SW480 (cell line): ENCODE results near the gene GOLGA3.
A peak's percentile ranks its signal among the peaks of the same experiment; 100 is the strongest.
"Not testable (repeated sequence)": the region's sequence is repeated elsewhere in the genome, so short reads cannot be mapped to it uniquely, and the experiment has no call there.

Experiments
- DNase-seq: peaks from one replicate; pipeline ENCODE4 v3.0.0-alpha.2; 2016; ENCODE audit warnings: low spot score

The GOLGA3 gene

GRCh38 chr12:132753670-132754069, 75.0 kb downstream of the GOLGA3 start:
- DNase-seq, result not testable (repeated sequence)

DNA sequence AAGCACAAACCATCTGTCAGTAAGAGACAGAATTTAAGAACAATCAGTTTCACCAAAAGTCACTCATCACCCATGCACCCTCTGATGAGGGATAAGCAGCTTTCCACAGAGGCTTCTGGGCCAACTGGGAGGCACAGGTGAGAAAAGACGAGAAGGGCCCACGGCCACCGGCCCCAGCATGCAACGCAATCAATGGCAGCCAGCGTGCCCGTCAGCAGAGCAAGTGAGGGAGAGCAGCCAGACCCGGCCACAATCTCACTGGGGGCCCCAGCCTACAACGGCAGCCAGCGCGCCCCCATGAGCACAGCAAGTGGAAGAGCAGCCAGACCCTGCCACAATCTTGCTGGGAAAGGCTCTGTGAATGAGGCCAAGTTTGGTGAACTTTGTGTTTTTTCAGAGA, 80.3 kb downstream of the GOLGA3 start:
- DNase-seq, result no peak

GRCh38 chr12:132747896-132748295, 80.8 kb downstream of the GOLGA3 start:
- no peak for DNase-seq

DNA sequence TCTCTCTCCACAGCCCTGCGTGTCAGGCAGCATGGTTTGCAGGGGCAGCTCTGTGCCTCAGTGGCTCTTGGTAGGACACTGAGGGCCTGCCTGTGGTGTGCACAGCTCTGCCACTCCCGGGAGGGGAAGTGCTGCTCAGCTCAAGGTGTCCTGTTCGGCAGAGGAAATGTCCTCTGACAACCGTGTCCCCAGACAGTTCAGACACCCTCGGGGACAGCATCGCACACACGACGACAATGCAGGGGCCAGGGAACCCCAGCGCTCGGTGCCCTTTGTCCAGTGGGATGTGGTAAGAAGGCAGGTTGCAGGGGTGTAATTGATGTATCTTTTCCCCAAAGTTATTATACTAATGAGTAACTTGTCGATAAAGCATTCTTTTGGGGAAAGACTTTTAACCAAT, 81.3 kb downstream of the GOLGA3 start:
- DNase-seq, result no peak

DNA sequence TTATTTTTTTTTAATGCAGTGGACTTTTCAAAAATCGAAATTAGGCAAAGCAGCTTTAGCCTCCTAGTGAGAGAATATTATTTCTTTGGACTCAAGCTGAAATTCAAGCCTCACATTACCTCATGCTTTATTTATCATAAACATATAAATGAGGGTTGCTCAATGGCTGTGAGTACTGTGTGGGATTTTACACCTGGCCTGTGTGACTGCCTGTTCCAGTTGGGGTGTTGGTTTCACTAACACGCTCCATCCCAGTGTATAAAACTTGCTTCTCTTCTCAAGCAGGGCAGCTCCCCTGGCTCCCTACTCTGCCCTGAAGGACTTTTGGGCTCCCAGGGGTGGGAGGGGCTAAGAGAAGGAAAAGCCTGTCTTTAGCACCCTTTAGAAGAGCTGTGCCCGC, 82.1 kb downstream of the GOLGA3 start:
- no peak for DNase-seq

GRCh38 chr12:132743831-132744230, 84.8 kb downstream of the GOLGA3 start:
- DNase-seq, result no peak

GRCh38 chr12:132741620-132742019, 87.0 kb downstream of the GOLGA3 start:
- DNase-seq, result no peak

GRCh38 chr12:132740652-132741051, 88.0 kb downstream of the GOLGA3 start:
- DNase-seq, result no peak

DNA sequence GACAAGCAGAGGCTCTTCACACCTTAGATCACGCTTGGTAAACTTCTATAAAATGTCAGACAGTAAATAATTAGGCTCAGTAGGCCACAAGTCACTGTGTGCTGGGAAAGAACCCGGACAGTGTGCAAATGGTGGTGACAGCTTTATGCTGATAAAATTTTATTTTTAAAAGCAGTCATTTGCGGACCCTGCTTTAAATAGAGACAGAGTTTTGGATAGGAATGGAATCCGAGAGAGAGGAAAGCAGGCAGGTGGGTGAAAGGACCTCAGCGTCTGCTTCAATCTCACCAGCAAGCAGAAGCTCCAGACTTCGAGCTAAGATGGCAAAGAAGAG, 88.4 kb downstream of the GOLGA3 start:
- no peak for DNase-seq

GRCh38 chr12:132739600-132740312, 88.9 kb downstream of the GOLGA3 start:
- no peak for DNase-seq

DNA sequence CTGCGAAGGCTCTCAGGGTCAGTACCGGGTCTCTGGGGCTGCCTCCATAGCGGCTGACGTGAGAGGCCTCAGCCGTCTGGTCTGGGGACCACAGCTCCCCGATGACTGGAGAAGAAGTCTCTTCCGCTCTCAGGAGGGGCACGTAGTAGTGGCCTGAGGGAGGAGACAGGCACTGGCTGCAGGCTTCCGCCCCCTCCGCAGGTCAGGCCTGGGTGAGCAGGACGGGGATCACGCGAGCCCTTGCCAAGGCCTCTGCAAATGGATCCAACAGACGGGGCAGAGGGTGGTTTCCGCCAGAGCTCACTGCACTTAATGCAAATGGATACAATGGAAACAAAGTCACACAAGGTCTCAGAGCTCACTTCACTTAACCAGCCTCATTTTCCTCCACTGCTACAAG, 91.8 kb downstream of the GOLGA3 start:
- DNase-seq, result no peak

DNA sequence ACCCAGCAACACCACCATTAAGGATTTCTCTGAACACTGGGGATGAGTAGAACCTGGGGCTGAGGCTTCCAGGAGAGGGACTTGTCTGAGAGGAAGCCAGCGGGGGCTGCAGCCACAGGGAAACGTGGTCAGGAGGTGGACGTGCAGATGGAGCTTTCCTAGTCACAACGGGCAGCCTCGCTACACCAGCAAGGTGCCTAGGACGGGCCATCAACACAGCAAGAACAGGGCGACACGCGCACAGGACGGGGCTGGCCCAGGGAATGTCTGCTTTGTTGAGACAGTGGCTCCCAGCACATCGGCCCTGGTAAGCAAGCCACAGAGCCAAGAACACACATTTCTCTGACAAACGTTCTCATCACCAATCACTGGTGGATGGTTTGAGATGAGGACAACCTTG, 92.3 kb downstream of the GOLGA3 start:
- DNase-seq, result no peak

GRCh38 chr12:132735496-132735895, 93.2 kb downstream of the GOLGA3 start:
- no peak for DNase-seq

- DNase-seq, result no peak
These were observed 94.5 kb downstream of the GOLGA3 start for GRCh38 chr12:132734206-132734605.

GRCh38 chr12:132731574-132731973, 97.1 kb downstream of the GOLGA3 start:
- DNase-seq, result no peak

DNA sequence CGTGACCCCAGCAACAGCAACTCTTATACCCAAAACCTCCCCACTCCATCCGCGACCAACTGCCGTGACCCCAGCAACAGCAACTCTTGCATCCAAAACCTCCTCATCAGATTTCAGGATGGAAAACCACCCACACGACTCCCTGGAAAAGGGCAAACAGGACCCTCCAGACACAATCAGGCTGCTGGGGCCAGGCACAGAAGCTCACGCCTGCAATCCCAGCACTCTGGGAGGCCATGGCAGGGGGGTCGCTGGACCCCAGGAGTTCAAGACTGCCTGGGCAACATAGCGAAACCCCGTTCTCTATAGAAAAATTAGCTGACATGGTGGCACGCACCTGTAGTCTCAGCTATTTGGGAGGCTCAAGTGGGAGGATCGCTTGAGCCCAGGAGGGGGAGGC, 98.3 kb downstream of the GOLGA3 start:
- DNase-seq, result no peak

- DNase-seq, result peak; percentile 17
These were observed 98.9 kb downstream of the GOLGA3 start for GRCh38 chr12:132729541-132730320.

DNA sequence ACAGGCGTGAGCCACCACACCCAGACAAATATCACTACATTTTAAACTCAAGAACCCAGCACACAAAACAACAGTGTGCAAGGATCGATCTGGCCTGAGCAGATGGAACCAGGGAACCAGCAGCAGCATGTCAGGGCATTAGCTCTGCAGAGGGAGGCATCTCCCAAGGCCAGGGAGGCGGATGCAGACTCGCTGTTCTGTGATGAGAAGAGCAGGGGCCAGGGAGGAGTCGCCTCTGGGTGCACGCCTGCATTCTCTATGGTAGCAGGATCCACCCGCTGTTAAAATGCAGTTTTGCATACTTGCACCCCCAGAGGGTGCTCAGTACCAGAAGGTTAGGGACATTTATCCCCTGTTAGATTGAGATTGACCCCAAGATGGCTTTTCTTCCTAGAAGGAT, 100.2 kb downstream of the GOLGA3 start:
- no peak for DNase-seq

GRCh38 chr12:132727091-132727794, 101.4 kb downstream of the GOLGA3 start:
- DNase-seq, result no peak

DNA sequence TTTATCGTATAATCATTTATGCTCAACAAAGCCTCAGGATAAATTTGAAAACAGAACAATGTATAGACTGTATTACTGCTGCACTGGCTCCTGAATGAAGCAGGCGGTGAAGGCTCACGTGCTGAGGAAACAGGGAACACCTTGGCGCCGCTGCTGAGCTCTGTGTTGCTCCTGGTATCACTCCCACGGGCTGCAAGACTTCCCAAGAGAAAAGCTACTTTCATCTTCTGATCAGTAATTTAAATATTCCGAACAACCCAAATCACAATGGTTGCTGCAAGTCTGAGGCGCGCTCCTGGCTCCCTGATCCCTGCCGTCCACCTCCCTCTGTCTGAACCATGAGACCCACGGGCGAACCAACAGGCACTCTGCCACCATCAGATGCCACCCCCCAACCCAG, 102.3 kb downstream of the GOLGA3 start:
- DNase-seq, result no peak

DNA sequence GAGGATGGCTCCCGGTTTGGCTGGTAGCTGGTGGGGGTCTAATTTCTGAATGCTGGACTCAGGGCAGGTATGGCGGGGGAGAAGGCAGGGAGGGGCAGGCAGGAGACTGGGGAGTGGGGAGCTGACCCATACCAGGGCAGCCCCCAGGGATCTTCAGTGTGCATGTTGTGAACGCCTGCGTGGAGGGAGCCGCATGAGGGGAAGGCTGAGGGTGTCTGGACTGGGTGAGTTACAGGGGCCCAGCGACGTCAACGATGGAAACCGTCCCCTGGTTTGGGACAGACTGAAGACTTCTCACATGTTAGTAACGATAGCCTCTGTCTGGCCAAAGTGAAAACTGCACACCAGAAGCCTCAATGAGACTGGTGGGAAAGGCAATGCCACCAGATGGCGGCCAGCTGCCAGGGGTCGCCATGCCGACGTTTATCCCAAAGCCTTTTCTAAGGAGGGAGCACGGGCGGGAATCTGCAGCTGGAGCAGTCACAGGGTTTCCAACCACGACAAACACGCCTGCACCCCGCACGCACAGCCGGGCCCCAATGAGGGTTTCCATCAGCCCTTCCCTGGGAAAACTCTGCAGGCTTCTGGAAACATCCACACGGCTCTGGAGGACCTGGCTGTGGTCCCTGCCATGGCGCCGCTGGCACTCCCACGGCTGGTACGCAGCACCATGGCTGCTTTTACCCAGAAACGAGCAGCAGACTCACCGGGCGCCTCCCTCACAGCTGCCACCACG, 104.0 kb downstream of the GOLGA3 start:
- no peak for DNase-seq

DNA sequence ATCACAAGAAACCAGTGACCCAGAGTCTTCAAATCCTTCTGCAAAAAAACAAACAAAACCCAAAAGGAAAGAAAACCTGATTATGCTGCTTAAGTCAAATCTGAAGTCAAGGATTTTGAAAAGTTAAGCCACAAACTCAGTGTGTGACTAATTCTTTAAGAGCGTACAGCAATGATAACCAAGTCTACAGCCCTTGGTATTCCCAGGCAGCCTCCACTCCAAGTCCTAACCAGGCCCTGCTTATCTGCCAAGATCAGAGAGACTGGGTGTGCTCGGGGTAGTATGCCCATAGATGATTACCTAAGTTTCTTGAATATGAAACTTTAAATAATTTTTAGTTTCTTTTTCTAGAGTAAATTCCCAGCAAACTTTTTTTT, 104.9 kb downstream of the GOLGA3 start:
- no peak for DNase-seq
